Fibroblast of the aortic adventitia (primary cell): Measurements from ENCODE around the gene GUCA2B. TPM values are rescaled to one million over a fixed set of nuclear protein-coding genes. Genes with fewer than 3 reads are reported as not detected.

Experiments used
- DNase-seq: peaks from one replicate; pipeline ENCODE4 v3.0.0-alpha.2; 2010; ENCODE audit warnings: low read depth
- H3K4me3 ChIP-seq: 2 replicates; pipeline ENCODE4 v1.5.1; 2011; ENCODE audit warnings: low read depth, mild to moderate bottlenecking, control low read depth, low read length, moderate library complexity
- total RNA-seq: library from RNA; depleted of rRNA; stranded (reverse); fragments of >200 nt; gene quantifications from 2 replicates; pipeline ENCODE4 v1.2.3, GENCODE V29; 2012; ENCODE audit warnings: low replicate concordance
- TF ChIP-seq, protein P1 (sequence below): IDR thresholded peaks from 2 replicates; pipeline ENCODE4 v1.5.1; 2011; ENCODE audit warnings: mild to moderate bottlenecking, low read length, control low read depth, inconsistent platforms; ENCODE audit not compliant: insufficient read depth

The GUCA2B gene
- total RNA-seq, 1 donor: not detected

DNA sequence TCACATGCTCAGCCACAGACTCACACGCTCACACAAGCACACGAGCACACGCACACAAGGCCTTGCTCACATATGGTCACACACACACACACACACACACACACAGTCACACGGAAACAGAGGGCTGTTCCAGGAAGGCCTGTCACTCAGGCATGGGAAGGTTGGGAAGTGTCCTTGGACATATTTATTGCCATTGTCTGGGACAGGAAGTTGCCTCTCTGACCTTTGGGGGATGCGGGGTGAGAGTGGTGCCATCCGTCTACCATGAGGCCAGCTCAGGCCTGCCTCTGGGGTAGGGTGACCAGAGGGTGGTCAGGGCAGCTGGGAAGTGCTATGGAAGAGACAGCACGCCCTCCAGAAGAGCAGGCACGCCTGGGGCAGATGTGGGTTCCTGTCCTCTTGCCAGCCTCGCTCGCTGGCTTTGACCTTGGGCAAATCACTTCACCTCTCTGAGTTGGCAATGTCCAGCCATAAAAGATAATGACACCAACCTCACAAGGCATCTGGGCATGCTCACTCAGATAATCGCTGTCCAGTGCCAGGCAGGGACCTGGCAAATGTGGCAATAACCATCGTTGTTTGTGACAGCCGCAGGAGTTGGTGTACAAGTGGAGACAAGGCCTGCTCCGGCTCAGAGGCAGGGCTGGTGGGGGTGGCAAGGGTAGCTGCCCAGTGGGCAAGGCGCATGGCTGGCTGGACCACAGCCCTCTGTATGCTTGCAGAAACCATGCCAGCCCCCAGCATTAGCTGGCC, 19.3 kb downstream of the GUCA2B start:
- TF ChIP-seq, protein P1, sequence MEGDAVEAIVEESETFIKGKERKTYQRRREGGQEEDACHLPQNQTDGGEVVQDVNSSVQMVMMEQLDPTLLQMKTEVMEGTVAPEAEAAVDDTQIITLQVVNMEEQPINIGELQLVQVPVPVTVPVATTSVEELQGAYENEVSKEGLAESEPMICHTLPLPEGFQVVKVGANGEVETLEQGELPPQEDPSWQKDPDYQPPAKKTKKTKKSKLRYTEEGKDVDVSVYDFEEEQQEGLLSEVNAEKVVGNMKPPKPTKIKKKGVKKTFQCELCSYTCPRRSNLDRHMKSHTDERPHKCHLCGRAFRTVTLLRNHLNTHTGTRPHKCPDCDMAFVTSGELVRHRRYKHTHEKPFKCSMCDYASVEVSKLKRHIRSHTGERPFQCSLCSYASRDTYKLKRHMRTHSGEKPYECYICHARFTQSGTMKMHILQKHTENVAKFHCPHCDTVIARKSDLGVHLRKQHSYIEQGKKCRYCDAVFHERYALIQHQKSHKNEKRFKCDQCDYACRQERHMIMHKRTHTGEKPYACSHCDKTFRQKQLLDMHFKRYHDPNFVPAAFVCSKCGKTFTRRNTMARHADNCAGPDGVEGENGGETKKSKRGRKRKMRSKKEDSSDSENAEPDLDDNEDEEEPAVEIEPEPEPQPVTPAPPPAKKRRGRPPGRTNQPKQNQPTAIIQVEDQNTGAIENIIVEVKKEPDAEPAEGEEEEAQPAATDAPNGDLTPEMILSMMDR: no peak
- no peak overlapping the region for H3K4me3 ChIP-seq
- no peak for DNase-seq

DNA sequence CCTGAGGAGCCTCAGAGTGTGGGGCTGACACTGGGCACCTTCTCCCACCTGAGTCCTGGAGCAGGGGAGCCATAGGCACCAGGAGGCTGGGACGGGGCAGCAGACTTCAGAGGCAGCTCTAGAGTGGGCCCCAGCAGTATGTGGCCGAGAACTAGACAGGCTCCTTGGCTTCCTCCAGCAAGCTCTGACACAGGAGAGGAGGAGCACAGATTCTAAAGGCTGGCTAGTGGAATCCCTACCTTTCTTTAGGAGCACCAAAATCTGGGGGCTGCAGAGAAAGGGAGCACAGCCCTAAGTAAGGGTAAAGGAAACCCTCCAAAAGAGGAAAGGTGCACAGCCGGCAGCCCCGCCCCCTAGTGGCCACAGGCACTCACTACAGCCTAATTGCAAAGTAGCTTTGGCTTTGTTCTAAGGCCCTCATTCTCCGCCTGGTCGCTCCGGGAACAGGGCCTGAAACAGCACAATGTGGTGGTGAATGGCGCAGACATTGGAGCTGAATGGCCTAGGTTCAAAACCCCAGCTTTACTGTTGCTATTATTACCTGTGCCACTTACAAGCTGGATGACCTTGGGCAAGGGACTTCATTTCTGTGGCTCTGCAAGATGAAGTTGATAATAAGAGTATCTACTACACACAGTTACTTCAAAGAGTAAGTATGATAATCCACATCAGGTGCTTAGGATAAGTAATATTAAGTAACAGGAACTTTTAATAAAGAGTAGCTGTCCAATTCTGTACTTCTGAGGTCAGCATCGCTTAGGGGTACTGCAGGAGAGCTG, 20.1 kb downstream of the GUCA2B start:
- no peak overlapping the region for H3K4me3 ChIP-seq
- peak; percentile 54 for DNase-seq
- TF ChIP-seq, protein P1: peak; percentile 96

DNA sequence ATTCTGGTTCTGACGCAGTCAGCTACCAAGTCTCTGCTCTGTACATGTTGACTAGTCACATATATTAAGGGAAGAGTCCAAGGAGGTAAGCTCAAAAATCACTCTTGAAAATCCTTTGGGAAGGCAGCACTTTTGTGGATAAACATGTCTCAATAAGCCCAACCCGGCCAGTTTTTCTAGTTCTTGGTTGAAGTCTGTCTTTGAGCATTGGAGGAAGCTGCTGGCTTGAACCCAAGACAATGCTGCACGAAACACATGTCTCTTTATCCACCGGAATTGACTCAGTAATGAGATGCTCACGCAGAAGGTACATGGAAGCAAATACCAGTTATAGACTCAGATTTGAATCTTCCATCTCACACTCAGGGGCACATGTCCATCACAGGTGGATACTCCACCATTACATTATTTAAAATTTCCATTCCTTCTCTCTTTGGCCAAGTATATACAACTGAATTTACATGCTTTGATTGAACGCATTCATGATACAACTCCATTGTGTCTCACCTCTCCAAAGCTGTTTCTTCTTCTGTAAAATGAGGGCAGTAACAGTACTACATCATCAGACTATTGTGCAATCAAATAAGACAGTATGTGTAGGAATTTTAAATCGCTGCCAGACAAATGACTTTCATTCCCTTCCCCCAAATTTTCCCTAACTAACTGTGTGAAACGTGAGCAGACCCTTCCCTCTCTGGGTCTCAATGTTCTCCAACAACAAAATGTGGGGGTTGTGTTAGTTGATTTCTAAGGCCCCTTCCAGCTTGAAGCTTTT, 20.9 kb downstream of the GUCA2B start:
- no peak overlapping the region for H3K4me3 ChIP-seq
- DNase-seq: peak; percentile 38
- TF ChIP-seq, protein P1: no peak

DNA sequence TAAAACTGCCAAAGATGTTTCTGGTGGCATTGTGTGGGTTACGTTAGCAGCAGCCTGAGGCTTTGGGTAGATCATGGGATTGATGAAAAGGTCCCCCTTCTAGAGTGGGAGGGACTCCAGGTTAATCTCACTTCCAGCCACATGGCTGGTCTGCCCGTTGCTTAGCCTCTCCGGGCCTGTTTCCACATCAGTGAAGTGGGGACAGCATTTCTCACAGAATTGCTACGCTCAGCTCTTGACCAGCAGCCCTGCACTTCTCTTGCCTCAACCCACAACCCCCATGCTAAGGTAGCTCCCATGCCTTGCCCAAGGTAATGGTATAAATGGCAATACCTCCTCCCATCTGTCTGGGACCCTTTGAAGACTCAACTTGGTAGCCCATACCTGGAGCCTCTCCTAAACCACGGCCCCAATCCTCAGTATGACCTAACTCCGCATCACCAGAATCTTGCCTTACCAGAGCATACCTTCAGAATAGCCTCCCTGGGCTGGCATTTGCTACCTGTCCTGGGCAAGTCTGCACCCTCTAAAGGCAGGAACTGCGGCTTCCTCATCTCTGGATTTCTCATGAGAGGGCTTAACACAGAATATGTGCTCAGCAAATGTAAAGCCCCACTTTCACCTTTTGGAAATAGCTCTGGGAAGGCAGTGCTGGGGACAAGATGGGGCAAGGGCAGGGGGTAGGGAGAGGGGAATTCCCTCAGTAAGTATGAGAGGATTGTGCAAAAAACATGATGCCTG, 22.3 kb downstream of the GUCA2B start:
- TF ChIP-seq, protein P1: no peak
- H3K4me3 ChIP-seq: no peak overlapping the region
- DNase-seq: no peak

DNA sequence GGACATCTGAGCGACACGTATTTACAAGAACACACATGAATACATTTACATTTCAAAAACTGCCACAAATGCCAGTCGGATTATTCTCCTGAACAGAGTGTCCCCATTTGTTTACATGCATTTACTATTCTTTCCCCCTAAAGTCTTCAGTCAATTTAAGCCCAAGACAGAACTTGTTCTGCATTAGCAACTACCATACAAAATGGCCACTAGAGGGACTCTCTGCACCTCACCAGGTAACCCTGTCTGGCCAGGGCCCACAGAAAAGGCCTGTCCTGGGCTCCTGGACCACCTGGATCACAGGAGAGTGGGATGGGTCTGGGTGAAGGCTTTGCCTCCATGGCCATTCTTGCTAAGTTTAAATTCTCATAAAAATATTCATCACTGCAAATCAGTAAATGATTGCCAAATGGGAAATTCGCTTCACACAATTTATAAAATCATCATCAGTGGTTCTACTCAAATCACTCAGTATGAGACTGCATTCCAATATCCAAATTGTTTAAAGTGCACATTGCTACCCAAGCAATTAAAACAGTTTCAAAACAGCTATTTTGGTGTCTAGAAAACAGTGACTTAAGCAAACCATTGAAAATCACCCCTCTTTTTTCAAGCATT, 23.8 kb downstream of the GUCA2B start:
- TF ChIP-seq, protein P1: peak; percentile 74
- peak; percentile 50 for DNase-seq
- H3K4me3 ChIP-seq: no peak overlapping the region
